ENCODE results near the gene GPR35.
"Not testable (repeated sequence)": the region's sequence is repeated elsewhere in the genome, so short reads cannot be mapped to it uniquely, and the experiment has no call there.

GPR35 gene

GRCh38 chr2:240615396-240615795 is 9.9 kb upstream of the GPR35 start:
- H3K4me2 ChIP-seq (ENCODE audit: insufficient read depth, low read length) = no peak overlapping the region
- H3K27me3 ChIP-seq (ENCODE audit: insufficient read depth, low read length, poor library complexity) = no peaks in the 10 kb centered on the region
- H3K36me3 ChIP-seq (ENCODE audit: insufficient read depth, low read length) = no peaks in the 10 kb centered on the region
- H3K4me3 ChIP-seq (ENCODE audit: low read depth in 1 of 2, low read length in 2 of 2) = no peak overlapping the region
- no peaks in the 10 kb centered on the region for H4K20me1 ChIP-seq (ENCODE audit: insufficient read depth, low read length)
- H3K9me3 ChIP-seq (ENCODE audit: insufficient read depth, low read length, severe bottlenecking) = no peaks in the 10 kb centered on the region
- no peaks in the 10 kb centered on the region for H3K79me2 ChIP-seq (ENCODE audit: insufficient read depth, low read length)
- 0 out of 2 replicates have a peak, but pooled peaks cover 2% of the 10 kb centered on the region for H3K4me1 ChIP-seq (ENCODE audit: insufficient read depth, low read length)
- DNase-seq = no peak
- no peak overlapping the region for H3K9ac ChIP-seq (ENCODE audit: low read depth, low read length)
- TF ChIP-seq CTCF (IDR thresholded peaks at IDR 0.05; ENCODE audit: borderline replicate concordance, extremely low read depth, low read length, poor library complexity, severe bottlenecking) (no peak), EZH2 (IDR thresholded peaks at IDR 0.05; ENCODE audit: borderline replicate concordance, low read depth, low read length, severe bottlenecking) (no peak)
- no peak for ATAC-seq (ENCODE audit: insufficient read depth, low read depth)
- H3K27ac ChIP-seq (ENCODE audit: low read length) = no peak overlapping the region
- H2AFZ ChIP-seq (ENCODE audit: low read depth, low read length) = no peak overlapping the region

- H3K36me3 ChIP-seq (ENCODE audit: insufficient read depth, low read length) = no peaks in the 10 kb centered on the region
- no peak for TF ChIP-seq EZH2 (IDR thresholded peaks at IDR 0.05; ENCODE audit: borderline replicate concordance, low read depth, low read length, severe bottlenecking)
- no peak for TF ChIP-seq CTCF (IDR thresholded peaks at IDR 0.05; ENCODE audit: borderline replicate concordance, extremely low read depth, low read length, poor library complexity, severe bottlenecking)
- no peak overlapping the region for H3K27ac ChIP-seq (ENCODE audit: low read length)
- no peak overlapping the region for H2AFZ ChIP-seq (ENCODE audit: low read depth, low read length)
- no peaks in the 10 kb centered on the region for H3K79me2 ChIP-seq (ENCODE audit: insufficient read depth, low read length)
- no peak overlapping the region for H3K4me2 ChIP-seq (ENCODE audit: insufficient read depth, low read length)
- DNase-seq (no peak), ATAC-seq (ENCODE audit: insufficient read depth, low read depth) (no peak)
- H4K20me1 ChIP-seq (ENCODE audit: insufficient read depth, low read length) = no peaks in the 10 kb centered on the region
- H3K4me1 ChIP-seq (ENCODE audit: insufficient read depth, low read length) = 0 out of 2 replicates have a peak, but pooled peaks cover 2% of the 10 kb centered on the region
- no peak overlapping the region for H3K4me3 ChIP-seq (ENCODE audit: low read depth in 1 of 2, low read length in 2 of 2)
- H3K27me3 ChIP-seq (ENCODE audit: insufficient read depth, low read length, poor library complexity) = no peaks in the 10 kb centered on the region
- no peak overlapping the region for H3K9ac ChIP-seq (ENCODE audit: low read depth, low read length)
- H3K9me3 ChIP-seq (ENCODE audit: insufficient read depth, low read length, severe bottlenecking) = no peaks in the 10 kb centered on the region
Observed at GRCh38 chr2:240615820-240616547, 9.3 kb upstream of the GPR35 start.

- not testable (repeated sequence) for DNase-seq; H3K36me3 ChIP-seq (ENCODE audit: insufficient read depth, low read length); H4K20me1 ChIP-seq (ENCODE audit: insufficient read depth, low read length); H3K79me2 ChIP-seq (ENCODE audit: insufficient read depth, low read length); H3K4me3 ChIP-seq (ENCODE audit: low read depth in 1 of 2, low read length in 2 of 2); H3K9ac ChIP-seq (ENCODE audit: low read depth, low read length); ATAC-seq (ENCODE audit: insufficient read depth, low read depth); H3K4me1 ChIP-seq (ENCODE audit: insufficient read depth, low read length); H3K27ac ChIP-seq (ENCODE audit: low read length); H3K27me3 ChIP-seq (ENCODE audit: insufficient read depth, low read length, poor library complexity); H2AFZ ChIP-seq (ENCODE audit: low read depth, low read length); H3K4me2 ChIP-seq (ENCODE audit: insufficient read depth, low read length); H3K9me3 ChIP-seq (ENCODE audit: insufficient read depth, low read length, severe bottlenecking)
Observed at GRCh38 chr2:240616860-240617666, 8.2 kb upstream of the GPR35 start.

GRCh38 chr2:240618776-240619175 is 6.5 kb upstream of the GPR35 start:
- H3K27me3 ChIP-seq (ENCODE audit: insufficient read depth, low read length, poor library complexity) = no peaks in the 10 kb centered on the region
- no peaks in the 10 kb centered on the region for H4K20me1 ChIP-seq (ENCODE audit: insufficient read depth, low read length)
- DNase-seq (no peak), ATAC-seq (ENCODE audit: insufficient read depth, low read depth) (no peak)
- H3K27ac ChIP-seq (ENCODE audit: low read length) = no peak overlapping the region
- H3K9ac ChIP-seq (ENCODE audit: low read depth, low read length) = no peak overlapping the region
- H3K4me1 ChIP-seq (ENCODE audit: insufficient read depth, low read length) = no peaks in the 10 kb centered on the region
- H3K9me3 ChIP-seq (ENCODE audit: insufficient read depth, low read length, severe bottlenecking) = no peaks in the 10 kb centered on the region
- H3K79me2 ChIP-seq (ENCODE audit: insufficient read depth, low read length) = no peaks in the 10 kb centered on the region
- no peaks in the 10 kb centered on the region for H3K36me3 ChIP-seq (ENCODE audit: insufficient read depth, low read length)
- H3K4me3 ChIP-seq (ENCODE audit: low read depth in 1 of 2, low read length in 2 of 2) = no peak overlapping the region
- H2AFZ ChIP-seq (ENCODE audit: low read depth, low read length) = no peak overlapping the region
- no peak for TF ChIP-seq CTCF (IDR thresholded peaks at IDR 0.05; ENCODE audit: borderline replicate concordance, extremely low read depth, low read length, poor library complexity, severe bottlenecking)
- TF ChIP-seq EZH2 (IDR thresholded peaks at IDR 0.05; ENCODE audit: borderline replicate concordance, low read depth, low read length, severe bottlenecking) = no peak
- no peak overlapping the region for H3K4me2 ChIP-seq (ENCODE audit: insufficient read depth, low read length)

All from DND-41 (cell line).